Keratinocyte (primary cell): Measurements from ENCODE around the gene SYS1. TPM values are rescaled to one million over a fixed set of nuclear protein-coding genes. Genes with fewer than 3 reads are reported as not detected.

Experiments used
- DNase-seq: peaks from one replicate; pipeline ENCODE4 v3.0.0-alpha.2; 2011; ENCODE audit warnings: low read depth, missing footprints, low spot score
- FAIRE-seq: peaks from 2 replicates; lab custom pipeline; 2011; peaks lifted over from hg19 to GRCh38; lab: Jason Lieb, UNC
- H2AFZ ChIP-seq: 2 replicates; pipeline ENCODE4 v1.6.0; 2012; ENCODE audit warnings: low read length, control low read depth, inconsistent platforms; ENCODE audit not compliant: control insufficient read depth
- H3K27ac ChIP-seq: 2 replicates; pipeline ENCODE4 v1.5.1; 2011; ENCODE audit warnings: low read length; ENCODE audit not compliant: control insufficient read depth, insufficient read depth
- H3K27me3 ChIP-seq: 3 replicates; pipeline ENCODE4 v1.6.0; 2011; ENCODE audit warnings: low read length; ENCODE audit not compliant: control insufficient read depth, insufficient read depth; ENCODE audit errors: extremely low read depth
- H3K36me3 ChIP-seq, 2 experiments: 2 replicates in 1 of 2; 3 replicates in 1 of 2; pipeline ENCODE4 v1.5.1; 2011; ENCODE audit warnings: low read length in 2 of 2, mild to moderate bottlenecking in 1 of 2; ENCODE audit not compliant: control insufficient read depth in 2 of 2, insufficient read depth in 2 of 2; ENCODE audit errors: extremely low read depth in 1 of 2
- H3K4me1 ChIP-seq: 3 replicates; pipeline ENCODE4 v1.5.1; 2011; ENCODE audit warnings: low read length; ENCODE audit not compliant: control insufficient read depth, insufficient read depth; ENCODE audit errors: extremely low read depth
- H3K4me2 ChIP-seq: 3 replicates; pipeline ENCODE4 v1.6.0; 2011; ENCODE audit warnings: low read depth, low read length; ENCODE audit not compliant: control insufficient read depth, insufficient read depth; ENCODE audit errors: extremely low read depth
- H3K4me3 ChIP-seq, 3 experiments: fragments of 200-600 bp in 1 of 3; sonication (generic) in 1 of 3; 2 replicates in 2 of 3; 3 replicates in 1 of 3; pipeline ENCODE4 v1.5.1; 2011 to 2016; ENCODE audit warnings: low read length in 3 of 3, mild to moderate bottlenecking in 3 of 3, control low read depth in 2 of 3, inconsistent platforms in 1 of 3, low read depth in 1 of 3, mixed read lengths in 1 of 3, mixed run types in 1 of 3, moderate library complexity in 1 of 3; ENCODE audit not compliant: control insufficient read depth in 2 of 3, insufficient read depth in 2 of 3; ENCODE audit errors: extremely low read depth in 1 of 3
- H3K79me2 ChIP-seq: 2 replicates; pipeline ENCODE4 v1.6.0; 2012; ENCODE audit warnings: low read length; ENCODE audit not compliant: control insufficient read depth, insufficient read depth
- H3K9ac ChIP-seq: 3 replicates; pipeline ENCODE4 v1.6.0; 2011; ENCODE audit warnings: low read length; ENCODE audit not compliant: control insufficient read depth, insufficient read depth; ENCODE audit errors: extremely low read depth
- H3K9me1 ChIP-seq: 3 replicates; pipeline ENCODE4 v1.6.0; 2011; ENCODE audit warnings: low read length; ENCODE audit not compliant: control insufficient read depth, insufficient read depth; ENCODE audit errors: extremely low read depth
- H3K9me3 ChIP-seq: 2 replicates; pipeline ENCODE4 v1.5.1; 2012; ENCODE audit warnings: low read depth, low read length; ENCODE audit not compliant: control insufficient read depth
- H4K20me1 ChIP-seq: 3 replicates; pipeline ENCODE4 v1.6.0; 2011; ENCODE audit warnings: low read length; ENCODE audit not compliant: control insufficient read depth, insufficient read depth; ENCODE audit errors: extremely low read depth
- CTCF ChIP-seq, 3 experiments: IDR thresholded peaks in 1 of 3; conservative IDR thresholded peaks in 1 of 3; optimal IDR thresholded peaks in 1 of 3; 2 replicates in 2 of 3; 3 replicates in 1 of 3; pipeline versions ENCODE3 to v1.5.1; 2011; ENCODE audit warnings: low read length in 3 of 3, mild to moderate bottlenecking in 3 of 3, moderate library complexity in 2 of 3, control low read depth in 1 of 3, inconsistent platforms in 1 of 3; ENCODE audit not compliant: insufficient read depth in 2 of 3; ENCODE audit errors: extremely low read depth in 1 of 3
- EZH2 ChIP-seq: IDR thresholded peaks from one replicate; pipeline ENCODE4 v1.6.1; 2012; ENCODE audit warnings: inconsistent platforms, mild to moderate bottlenecking, low read length, moderate library complexity
- dilution Hi-C: fragments of 300-500 bp; cut with MboI; formaldehyde crosslinking; loops from one replicate; pipeline ENCODE4 v1.7.0; 2020; ENCODE audit warnings: low sequenced_read_pairs; ENCODE audit not compliant: extremely low pct_ligation_motif_present
- polyA plus RNA-seq, 5 experiments: library from polyadenylated mRNA; depleted of rRNA in 3 of 5; stranded (reverse) in 3 of 5; stranded (forward) in 1 of 5; unstranded in 1 of 5; fragments of >200 nt; gene quantifications; 1 replicate in 1 of 5; 2 replicates in 3 of 5; 3 replicates in 1 of 5; pipeline versions ENCODE4 v1.2.1 to v1.2.3, GENCODE V29; 2011 to 2012; ENCODE audit warnings: missing spikeins in 2 of 5, low read depth in 1 of 5, low replicate concordance in 1 of 5

Gene SYS1
- polyA plus RNA-seq, 1 donor (not counting 4 experiments of a cell fraction or from before 2014, with no cell fraction given): 16.8 TPM

DNA sequence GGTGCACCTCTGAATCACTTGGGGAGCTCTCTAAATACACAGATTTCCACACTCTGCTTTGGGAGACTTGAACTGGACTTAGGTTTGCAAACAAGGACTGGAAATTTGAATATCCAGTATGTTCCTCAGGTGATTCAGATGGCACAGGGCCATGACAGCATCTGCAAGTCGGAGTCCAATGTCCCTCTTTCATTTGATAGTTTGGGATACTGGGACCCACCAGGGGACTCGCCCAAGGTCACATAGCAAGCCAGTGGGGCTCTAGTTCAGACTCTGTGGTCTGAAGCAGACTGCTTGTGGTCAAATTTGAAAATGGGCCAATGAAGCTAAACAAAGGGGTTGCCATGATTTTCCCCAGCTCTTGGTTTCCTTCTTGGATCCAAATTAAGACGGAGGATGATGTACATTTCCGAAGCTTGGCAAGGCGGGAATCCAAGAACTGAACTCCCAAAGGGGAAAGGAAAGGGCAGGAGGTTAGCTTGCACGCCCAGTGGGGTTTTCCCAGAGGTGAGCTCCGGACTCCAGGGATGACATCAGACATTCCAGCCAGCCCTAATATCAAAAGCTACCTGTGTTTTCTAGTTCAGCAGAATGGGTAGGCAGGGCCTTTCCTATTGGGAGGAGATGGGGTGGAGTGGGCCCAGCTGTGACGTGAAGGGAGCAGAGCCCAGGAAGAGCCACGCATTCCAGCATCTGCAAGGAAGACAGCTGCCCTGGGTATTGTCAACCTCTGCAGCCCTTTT, 3.4 kb upstream of the SYS1 start:
- Histone ChIP-seq H3K4me1 (peaks cover 56% of the 10 kb centered on the region), H3K9ac (peak overlapping the region; percentile 20)
- TF ChIP-seq EZH2 (no peak), CTCF (optimal IDR thresholded peaks at IDR 0.05 in 1 of 3, IDR thresholded peaks at IDR 0.05 in 1 of 3, conservative IDR thresholded peaks at IDR 0.05 in 1 of 3; ENCODE audit: extremely low read depth in 1 of 3, insufficient read depth in 2 of 3, low read length in 3 of 3) (no peak)

GRCh38 chr20:45361793-45362192, 1.2 kb upstream of the SYS1 start:
- Histone ChIP-seq H3K27ac (no peak overlapping the region), H3K79me2 (peaks cover 19% of the 10 kb centered on the region), H3K9me1 (no peaks in the 10 kb centered on the region), H3K9ac (no peak overlapping the region), H3K4me3 (no peak overlapping the region), H3K9me3 (no peaks in the 10 kb centered on the region), H2AFZ (no peak overlapping the region), H3K4me1 (peaks cover 44% of the 10 kb centered on the region), H3K27me3 (no peaks in the 10 kb centered on the region), H4K20me1 (no peaks in the 10 kb centered on the region), H3K36me3 (peaks cover 5 to 13% of the 10 kb centered on the region in 2 experiments), H3K4me2 (no peak overlapping the region)
- FAIRE-seq: no peak
- dilution Hi-C loops: no loop called here
- TF ChIP-seq EZH2: no peak
- no peak for TF ChIP-seq CTCF (optimal IDR thresholded peaks at IDR 0.05 in 1 of 3, IDR thresholded peaks at IDR 0.05 in 1 of 3, conservative IDR thresholded peaks at IDR 0.05 in 1 of 3; ENCODE audit: extremely low read depth in 1 of 3, insufficient read depth in 2 of 3, low read length in 3 of 3)
- no peak for DNase-seq

More for the DNA sequence above, 3.4 kb upstream of the SYS1 start:
- H2AFZ ChIP-seq: peak overlapping the region; percentile 27
- DNase-seq: peak; percentile 54
- H3K27ac ChIP-seq: peak overlapping the region; percentile 73
- dilution Hi-C loops: no loop called here
- no peak overlapping the region for H3K4me3 ChIP-seq
- no peaks in the 10 kb centered on the region for H3K9me1 ChIP-seq
- H4K20me1 ChIP-seq: no peaks in the 10 kb centered on the region
- no peaks in the 10 kb centered on the region for H3K36me3 ChIP-seq
- H3K27me3 ChIP-seq: no peaks in the 10 kb centered on the region
- peak overlapping the region; percentile 40 for H3K4me2 ChIP-seq
- peak; percentile 68 for FAIRE-seq
- H3K79me2 ChIP-seq: peaks cover 10% of the 10 kb centered on the region
- no peaks in the 10 kb centered on the region for H3K9me3 ChIP-seq
